Type B pancreatic cell (in vitro differentiated cells): ENCODE data around the gene ZBTB20. TPM values are rescaled to one million over a fixed set of nuclear protein-coding genes. Genes with fewer than 3 reads are reported as not detected.

ENCODE experiments used
- DNase-seq: peaks from one replicate; pipeline ENCODE4 v3.0.0; 2021; ENCODE audit warnings: mixed read lengths; ENCODE audit not compliant: unreplicated experiment; ENCODE audit errors: extremely low spot score
- H3K27ac Mint-ChIP-seq: 2 replicates; pipeline ENCODE4 v1.8.0; 2021; ENCODE audit warnings: mild to moderate bottlenecking, mixed read lengths
- H3K27me3 Mint-ChIP-seq: 2 replicates; pipeline ENCODE4 v1.8.0; 2021; ENCODE audit warnings: mixed read lengths
- H3K36me3 Mint-ChIP-seq: 2 replicates; pipeline ENCODE4 v1.8.0; 2021; ENCODE audit warnings: mixed read lengths
- H3K4me1 Mint-ChIP-seq: one replicate; pipeline ENCODE4 v1.8.0; 2021; ENCODE audit warnings: mixed read lengths; ENCODE audit not compliant: unreplicated experiment
- H3K4me3 Mint-ChIP-seq: 2 replicates; pipeline ENCODE4 v1.8.0; 2021; ENCODE audit warnings: mild to moderate bottlenecking, mixed read lengths
- H3K9me3 Mint-ChIP-seq: 2 replicates; pipeline ENCODE4 v1.8.0; 2021; ENCODE audit warnings: mixed read lengths
- CTCF ChIP-seq: fragments of 200-600 bp; sonication (generic); conservative IDR thresholded peaks from 2 replicates; pipeline ENCODE4 v1.5.0; 2021; ENCODE audit warnings: antibody characterized with exemption, mild to moderate bottlenecking
- total RNA-seq: library from RNA; stranded (reverse); gene quantifications from 2 replicates; pipeline ENCODE4 v1.2.1, GENCODE V29; 2021; ENCODE audit warnings: low replicate concordance

ZBTB20 gene
- total RNA-seq, 1 donor from 2014 or later, result 14.4 TPM

DNA sequence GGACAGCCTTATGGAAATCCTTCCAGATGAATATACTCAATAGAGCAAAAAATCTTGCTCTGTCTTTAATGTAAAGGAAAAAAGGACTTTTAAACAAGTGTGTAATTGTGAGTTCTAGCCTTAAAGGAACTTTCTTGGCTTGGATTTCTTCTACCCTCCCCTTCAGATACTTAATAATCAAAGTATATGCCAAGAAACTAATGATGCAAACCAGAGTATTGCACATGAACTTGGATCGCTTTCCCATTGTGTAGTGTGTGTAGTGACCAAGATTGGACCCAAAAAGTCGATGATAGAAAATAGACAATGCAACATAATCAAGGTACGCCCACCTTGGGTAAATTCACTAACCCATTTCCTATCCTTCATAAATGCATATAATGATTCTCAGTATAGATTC, 729.4 kb downstream of the ZBTB20 start:
- H3K9me3 Mint-ChIP-seq, result no peaks in the 10 kb centered on the region
- no peak for TF ChIP-seq CTCF
- H3K27me3 Mint-ChIP-seq, result no peaks in the 10 kb centered on the region

DNA sequence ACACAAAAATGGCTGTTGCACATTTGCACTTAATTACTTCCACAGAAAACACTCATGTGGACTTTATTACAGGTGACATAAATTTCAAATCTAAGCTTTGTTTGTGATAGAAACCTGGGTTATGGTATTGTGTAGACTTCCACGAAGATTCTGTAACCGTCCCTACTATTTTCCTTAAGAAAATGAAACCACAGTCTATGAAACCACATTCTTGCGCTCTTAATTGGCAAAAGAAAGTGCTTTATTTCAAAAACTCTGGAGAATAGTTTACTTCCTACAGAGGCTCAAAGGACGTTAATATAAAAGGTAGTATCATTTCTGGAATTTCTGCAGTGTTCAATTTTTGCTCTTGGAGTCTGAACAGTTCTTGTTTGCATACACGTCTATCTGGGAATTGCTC, 729.8 kb downstream of the ZBTB20 start:
- Mint-ChIP-seq H3K9me3 (no peaks in the 10 kb centered on the region), H3K27me3 (no peaks in the 10 kb centered on the region), H3K36me3 (no peaks in the 10 kb centered on the region), H3K4me3 (no peak overlapping the region), H3K4me1 (peaks cover 12% of the 10 kb centered on the region), H3K27ac (no peak overlapping the region)
- DNase-seq, result no peak
- TF ChIP-seq CTCF, result no peak

More for the DNA sequence above, 729.4 kb downstream of the ZBTB20 start:
- Mint-ChIP-seq H3K4me3 (no peak overlapping the region), H3K36me3 (no peaks in the 10 kb centered on the region), H3K27ac (no peak overlapping the region), H3K4me1 (peaks cover 11% of the 10 kb centered on the region)
- DNase-seq, result no peak

- TF ChIP-seq CTCF, result no peak
- Mint-ChIP-seq H3K36me3 (no peaks in the 10 kb centered on the region), H3K4me1 (peaks cover 35% of the 10 kb centered on the region), H3K27ac (no peak overlapping the region), H3K27me3 (peaks cover 2% of the 10 kb centered on the region), H3K4me3 (no peak overlapping the region), H3K9me3 (no peaks in the 10 kb centered on the region)
- DNase-seq, result no peak
Observed at GRCh38 chr3:114411811-114412803, 735.0 kb downstream of the ZBTB20 start.

GRCh38 chr3:114411190-114411668, 735.9 kb downstream of the ZBTB20 start:
- no peak for TF ChIP-seq CTCF
- Mint-ChIP-seq H3K4me1 (peaks cover 35% of the 10 kb centered on the region), H3K27ac (no peak overlapping the region), H3K4me3 (no peak overlapping the region), H3K36me3 (no peaks in the 10 kb centered on the region), H3K9me3 (no peaks in the 10 kb centered on the region), H3K27me3 (peaks cover 2% of the 10 kb centered on the region)
- no peak for DNase-seq

DNA sequence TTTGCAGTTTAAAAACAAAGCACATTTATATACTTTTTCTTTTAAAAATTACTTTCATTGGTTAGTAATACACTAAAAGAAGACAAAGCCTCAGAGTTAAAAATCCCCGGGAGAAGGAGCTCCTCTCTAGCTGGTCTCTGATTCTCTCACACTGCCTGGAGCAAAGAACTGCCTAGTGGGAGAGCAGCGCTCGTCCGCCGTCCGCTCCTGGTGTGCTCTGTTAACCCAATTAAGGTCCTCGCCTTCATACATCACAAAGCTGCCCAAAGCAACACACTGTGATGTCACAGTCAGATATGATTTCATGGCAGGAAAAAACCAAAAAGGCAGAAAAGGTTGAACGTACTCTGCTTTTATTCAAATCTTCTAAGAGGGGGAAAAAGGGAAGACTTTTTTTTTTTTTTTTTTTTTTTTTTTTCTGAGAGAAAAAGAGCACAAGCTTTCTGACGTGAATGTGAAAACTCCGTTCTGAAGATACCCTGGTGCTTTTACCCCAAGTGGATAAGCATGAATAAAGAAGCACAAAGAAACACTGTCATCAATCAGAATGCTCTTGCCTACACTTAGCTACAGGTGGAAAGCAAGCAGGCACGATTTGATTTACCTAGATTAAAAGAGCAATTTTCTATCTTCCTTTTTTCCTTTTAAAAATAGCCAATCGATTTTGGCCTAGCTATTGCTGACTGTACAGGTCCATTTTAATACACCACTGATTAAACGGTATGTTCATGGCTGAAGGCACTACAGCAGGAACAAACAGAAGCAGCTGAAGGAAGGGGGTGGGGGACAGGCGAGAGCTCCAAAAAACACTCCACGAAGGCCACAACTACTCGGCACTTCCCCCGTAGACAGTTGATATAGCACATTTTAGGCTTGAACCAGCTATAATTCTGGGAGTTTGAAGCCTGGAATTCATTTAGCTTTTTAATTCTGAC, 738.1 kb downstream of the ZBTB20 start:
- no peak for TF ChIP-seq CTCF
- H3K4me3 Mint-ChIP-seq, result peak overlapping the region; percentile 80
- H3K36me3 Mint-ChIP-seq, result no peaks in the 10 kb centered on the region
- no peak overlapping the region for H3K27ac Mint-ChIP-seq
- H3K4me1 Mint-ChIP-seq, result peaks cover 40% of the 10 kb centered on the region
- peaks cover 2% of the 10 kb centered on the region for H3K27me3 Mint-ChIP-seq
- DNase-seq, result no peak
- no peaks in the 10 kb centered on the region for H3K9me3 Mint-ChIP-seq
